ENCODE results near the gene EIF3L.

The EIF3L gene

DNA sequence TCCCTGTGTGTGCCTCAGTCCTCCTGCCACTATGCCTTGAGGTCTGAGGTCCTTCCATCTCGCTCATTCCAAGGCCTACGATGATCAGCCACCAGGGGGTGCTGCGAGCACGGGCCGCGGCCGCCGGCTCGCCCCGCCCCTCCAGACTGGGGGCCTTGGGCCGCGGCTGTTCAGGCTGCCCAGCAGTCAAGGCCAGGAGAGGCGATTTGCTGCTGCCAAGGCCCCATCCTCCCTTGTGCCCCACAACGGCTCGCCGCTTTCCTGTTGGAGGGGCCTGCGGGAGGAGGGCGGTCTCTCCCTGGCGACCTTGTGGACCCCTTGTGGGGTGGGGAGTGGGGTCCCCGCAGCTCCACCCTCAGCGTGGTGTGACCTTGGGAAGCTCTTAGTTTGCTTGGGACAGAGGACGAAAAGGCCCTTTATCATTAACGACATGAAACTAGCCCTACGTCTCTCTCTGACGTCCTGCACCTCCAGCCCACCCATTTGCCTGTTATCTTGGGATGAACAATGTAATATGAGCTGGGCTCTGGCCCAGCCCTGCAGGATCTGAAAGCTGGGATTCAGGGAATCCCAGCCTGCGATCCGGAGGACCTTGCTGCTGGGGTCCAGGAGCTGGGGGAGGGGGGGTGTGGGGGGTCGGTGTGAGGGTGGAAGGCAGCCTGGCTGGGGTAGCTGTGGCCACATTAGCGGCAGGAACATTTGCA, 31.4 kb upstream of the EIF3L start:
- peak; percentile 50 for DNase-seq (ENCODE audit: low spot score)

DNA sequence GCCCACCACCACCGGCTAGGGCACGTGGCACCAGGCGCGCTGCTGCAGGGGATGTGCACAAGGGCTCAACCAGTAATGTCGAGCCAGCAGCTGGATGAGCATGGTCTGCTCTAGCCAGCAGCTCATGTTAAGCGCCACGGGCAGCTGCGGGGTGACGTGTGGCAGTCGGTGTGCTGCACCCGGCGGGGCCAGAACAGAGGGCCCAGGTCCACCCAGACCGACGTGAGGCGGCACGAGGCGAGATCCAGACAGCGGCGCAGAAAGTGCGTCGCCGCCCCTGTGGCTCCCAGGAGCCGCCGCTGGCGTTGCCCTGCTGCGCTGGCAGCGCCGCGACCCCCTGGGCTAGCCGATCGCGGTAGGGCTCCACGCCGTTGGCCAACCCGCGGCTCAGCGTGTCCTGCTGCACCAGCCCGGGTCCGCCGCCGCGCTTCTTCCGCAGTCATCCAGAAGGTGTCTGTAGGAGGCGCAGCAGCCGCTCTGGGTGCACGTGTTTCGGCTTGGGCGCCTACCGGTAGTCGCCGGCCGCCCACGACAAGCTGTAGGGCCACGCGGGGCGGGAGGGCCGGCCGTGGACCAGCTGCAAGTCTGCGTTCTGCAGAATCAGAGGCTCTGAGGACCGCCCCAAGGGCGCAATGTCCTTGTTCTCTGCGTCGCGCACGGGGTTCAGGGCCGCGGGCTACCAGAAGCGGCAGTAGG, 30.7 kb upstream of the EIF3L start:
- DNase-seq (ENCODE audit: low spot score): no peak

DNA sequence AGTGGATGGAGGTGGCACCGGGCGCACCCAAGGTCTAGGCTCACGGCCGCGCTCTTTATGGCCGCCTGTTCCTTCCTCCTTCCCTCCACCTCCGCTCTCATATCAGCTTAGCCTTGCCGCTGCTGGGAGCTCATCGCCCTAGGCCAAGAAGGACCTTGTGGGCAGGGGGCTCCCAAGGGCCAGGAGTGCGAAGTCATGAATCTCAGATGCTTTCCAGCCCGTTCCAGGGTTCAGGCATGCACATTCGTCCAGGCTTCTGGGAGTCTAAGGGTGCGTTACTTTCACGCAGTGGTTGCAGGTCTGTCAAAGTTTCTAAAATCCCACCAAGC, 30.1 kb upstream of the EIF3L start:
- DNase-seq (ENCODE audit: low spot score): no peak

DNA sequence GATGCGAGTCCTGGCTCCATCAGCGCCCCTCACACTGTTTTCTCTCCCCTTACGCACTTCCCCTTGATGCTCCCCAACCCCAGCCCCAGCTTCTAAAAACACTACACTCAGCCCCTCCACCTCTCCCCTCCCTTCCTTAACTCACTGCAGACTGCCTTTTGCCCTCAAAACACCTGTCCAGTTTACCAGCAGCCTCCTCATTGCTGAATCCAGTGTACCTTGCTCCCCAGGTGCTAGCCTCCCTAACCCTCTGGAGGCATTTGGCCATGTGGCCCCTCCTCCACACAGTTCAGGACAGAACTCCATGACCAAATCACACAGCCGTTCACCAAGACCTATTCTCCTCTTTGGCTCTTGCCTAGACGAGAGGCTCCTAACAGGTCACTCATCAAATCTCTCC, 28.9 kb upstream of the EIF3L start:
- no peak for DNase-seq (ENCODE audit: low spot score)

DNA sequence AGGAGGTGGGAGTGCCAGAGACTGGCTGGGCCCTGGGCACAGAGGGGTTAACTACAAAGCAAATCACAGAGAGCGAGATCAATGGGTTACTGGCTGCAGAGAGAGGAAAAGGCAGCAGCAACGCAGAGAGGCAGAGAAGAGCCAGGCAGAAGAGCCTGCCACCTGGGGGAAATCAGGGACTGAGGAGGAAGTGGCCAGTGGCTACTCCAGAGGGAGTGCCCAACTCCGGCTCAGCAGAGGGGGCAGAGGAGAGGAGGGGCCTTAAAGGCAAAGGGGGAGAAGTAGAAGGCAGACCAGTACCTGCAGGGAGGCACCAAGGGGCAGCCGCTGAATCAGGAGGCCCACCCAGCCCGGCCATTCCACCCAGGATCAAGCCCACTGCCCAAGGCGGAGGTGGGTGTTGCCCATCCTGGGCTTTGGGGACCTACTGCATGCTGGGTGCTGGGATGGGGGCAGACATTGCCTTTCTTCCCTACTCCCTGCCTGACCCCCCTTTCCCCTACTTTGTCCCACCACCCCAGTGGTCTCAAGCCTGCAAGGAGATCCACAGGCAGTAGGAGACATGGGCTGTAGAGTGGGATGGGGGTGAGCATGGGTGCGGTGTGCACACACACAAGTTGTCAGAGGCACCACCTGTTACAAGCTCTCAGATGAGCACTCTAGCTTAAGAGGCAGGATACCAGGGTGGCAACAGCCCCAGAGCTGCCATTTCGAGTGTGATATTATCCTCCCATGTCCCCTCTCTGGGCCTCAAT, 27.0 kb upstream of the EIF3L start:
- DNase-seq (ENCODE audit: low spot score): no peak

DNA sequence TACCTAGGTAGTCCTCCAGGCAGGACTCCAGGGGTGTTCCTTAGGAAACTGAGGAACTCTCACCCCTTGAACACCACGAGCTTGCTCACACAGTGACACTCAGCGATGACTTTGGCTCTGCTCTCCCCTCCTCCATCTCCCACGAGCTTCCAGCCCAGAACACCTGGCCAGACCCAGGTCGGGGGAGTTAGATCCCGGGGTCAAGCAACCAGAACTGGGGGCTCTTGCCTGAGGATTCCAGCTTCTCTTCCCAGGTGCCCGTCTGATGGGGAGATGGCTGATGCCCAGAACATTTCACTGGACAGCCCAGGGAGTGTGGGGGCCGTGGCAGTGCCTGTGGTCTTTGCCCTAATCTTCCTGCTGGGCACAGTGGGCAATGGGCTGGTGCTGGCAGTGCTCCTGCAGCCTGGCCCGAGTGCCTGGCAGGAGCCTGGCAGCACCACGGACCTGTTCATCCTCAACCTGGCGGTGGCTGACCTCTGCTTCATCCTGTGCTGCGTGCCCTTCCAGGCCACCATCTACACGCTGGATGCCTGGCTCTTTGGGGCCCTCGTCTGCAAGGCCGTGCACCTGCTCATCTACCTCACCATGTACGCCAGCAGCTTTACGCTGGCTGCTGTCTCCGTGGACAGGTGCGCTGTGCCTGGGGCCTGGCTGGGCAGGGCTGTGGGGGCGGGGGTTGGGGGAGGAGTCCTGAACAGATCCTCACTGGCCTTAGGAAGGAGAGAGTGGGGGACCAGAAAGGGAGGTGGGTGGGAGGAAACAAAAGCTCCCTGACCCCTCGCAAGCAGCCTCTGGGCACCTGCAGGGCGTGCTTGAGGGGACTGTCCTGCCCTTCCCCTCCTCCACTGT, 25.9 kb upstream of the EIF3L start, which contains the start of gene GALR3:
TSS of gene GALR3 (plus strand) at position 249 of the 852 bp plus-strand sequence. CDS start at position 274, 25 bp downstream.
- DNase-seq (ENCODE audit: low spot score): no peak

DNA sequence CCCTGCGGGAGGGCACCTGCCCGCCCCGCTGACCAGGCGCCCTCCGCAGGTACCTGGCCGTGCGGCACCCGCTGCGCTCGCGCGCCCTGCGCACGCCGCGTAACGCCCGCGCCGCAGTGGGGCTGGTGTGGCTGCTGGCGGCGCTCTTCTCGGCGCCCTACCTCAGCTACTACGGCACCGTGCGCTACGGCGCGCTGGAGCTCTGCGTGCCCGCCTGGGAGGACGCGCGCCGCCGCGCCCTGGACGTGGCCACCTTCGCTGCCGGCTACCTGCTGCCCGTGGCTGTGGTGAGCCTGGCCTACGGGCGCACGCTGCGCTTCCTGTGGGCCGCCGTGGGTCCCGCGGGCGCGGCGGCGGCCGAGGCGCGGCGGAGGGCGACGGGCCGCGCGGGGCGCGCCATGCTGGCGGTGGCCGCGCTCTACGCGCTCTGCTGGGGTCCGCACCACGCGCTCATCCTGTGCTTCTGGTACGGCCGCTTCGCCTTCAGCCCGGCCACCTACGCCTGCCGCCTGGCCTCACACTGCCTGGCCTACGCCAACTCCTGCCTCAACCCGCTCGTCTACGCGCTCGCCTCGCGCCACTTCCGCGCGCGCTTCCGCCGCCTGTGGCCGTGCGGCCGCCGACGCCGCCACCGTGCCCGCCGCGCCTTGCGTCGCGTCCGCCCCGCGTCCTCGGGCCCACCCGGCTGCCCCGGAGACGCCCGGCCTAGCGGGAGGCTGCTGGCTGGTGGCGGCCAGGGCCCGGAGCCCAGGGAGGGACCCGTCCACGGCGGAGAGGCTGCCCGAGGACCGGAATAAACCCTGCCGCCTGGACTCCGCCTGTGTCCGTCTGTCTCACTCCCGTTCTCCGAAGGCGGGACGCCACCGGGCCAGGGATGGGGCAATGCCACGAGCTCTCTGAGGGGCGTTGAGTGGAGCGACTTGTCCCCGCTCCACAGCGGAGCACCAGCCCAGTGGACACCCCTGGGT, 24.3 kb upstream of the EIF3L start:
- DNase-seq (ENCODE audit: low spot score): no peak

DNA sequence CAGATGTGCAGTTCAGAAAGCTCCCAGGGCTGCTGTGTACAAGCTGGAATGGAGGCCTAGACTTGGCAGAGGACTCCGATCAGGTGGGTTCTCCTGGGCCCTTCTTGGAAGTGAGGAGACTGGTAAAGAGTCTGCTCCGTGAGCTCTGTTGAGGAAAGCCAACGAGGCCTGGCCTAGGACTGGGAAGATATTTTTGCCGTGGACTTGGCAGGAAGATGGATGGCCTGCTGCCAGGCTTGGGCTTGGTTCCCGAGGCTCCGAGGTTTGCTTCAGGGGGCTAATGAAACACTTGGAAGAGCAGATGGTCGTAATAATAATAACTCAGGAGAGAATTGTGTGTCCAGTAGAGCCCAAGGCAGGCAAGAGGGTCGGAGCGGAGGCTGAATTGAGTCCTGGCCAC, 22.2 kb upstream of the EIF3L start:
- DNase-seq (ENCODE audit: low spot score): no peak

DNA sequence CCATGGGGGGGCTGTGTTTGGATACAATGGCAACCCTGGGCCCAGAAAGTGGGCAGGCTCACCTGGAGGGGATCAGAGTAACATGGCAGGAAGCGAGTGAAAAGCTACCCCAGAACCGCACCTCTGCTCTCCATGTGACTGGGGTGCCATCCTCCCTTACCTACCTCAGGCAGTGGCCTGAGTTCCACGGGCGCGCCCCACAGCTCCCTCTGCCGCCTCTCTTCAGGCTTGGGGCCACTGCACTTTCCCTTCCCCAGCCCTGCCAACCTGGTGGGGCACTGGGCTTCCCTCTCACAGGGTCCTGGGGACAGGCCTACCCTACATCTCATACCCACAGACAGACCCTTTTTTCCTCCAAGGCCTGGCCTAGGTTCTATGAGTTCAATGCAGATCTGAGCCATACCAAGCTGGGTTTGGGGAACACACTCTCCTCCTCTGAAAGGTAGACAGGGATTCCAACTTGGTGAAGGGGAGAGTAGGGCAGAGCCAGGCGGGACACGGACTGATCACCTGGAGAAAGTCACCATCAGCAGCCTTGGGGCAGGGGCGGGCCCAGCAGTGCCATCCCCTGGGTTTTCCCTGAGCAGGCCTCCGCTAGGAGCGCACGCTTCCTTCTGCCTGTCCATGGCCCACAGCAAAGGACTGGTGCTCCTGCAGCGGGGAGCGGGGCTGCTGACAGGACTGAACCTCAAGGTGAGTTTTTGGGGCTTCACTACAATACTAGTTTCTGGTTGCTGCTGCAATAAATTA, 19.0 kb upstream of the EIF3L start:
- no peak for DNase-seq (ENCODE audit: low spot score)

DNA sequence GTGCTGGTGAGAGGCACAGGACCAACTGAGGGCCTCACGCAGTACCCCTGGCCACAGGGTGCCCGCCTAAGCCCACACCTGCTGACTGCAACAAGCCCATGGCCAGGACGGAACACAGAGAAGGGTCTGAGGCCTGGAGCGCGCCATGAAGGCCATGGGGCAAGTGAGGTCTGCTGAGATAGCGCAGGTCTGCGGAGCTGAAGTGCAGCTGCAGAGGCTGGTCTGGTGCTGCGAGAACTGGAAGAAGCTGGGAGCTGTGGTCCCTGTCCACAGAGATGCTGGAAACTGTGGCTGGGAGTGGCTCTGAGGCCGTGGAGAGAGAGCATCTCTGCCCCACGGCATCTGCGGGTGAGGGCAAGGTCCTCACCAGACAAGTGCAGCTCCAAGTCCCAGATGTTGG, 17.7 kb upstream of the EIF3L start:
- no peak for DNase-seq (ENCODE audit: low spot score)

DNA sequence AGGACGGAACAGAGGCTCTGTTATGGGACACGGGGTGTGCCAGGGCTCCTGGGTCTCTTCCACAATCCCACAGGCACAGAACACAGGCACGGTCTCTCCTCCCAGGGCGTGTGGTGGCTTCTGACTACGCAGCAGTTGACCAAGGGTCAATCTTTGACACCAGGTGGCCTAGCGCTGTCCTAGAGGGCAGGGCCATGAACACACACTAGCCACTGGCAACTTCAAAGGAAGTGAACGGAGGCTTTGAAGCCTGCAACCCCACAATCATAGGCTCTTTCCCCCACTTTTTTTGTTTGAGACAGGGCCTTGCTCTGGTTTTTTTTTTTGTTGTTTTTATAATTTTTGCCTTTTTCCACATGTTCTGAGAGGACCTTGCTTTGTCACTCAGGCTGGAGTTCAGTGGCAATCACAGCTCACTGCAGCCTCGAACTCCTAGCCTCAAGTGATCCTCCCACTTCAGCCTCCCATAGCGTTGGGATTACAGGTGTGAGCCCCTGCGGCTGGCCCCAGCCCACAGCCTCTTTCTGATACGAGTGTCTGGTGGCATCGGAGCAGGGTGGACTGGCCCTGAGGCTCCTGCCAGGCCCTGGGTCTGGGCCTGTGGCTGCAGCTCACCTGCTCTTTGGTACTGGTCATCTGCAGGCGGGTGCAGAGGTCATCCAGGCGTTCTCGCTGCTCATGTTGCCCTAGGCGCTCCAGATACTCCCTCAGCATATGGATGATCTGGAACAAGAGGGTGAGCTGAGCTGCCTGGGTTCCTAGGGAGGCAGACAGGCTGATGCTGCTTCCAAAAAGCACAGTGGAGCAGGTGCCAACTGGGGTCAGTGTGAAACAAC, 17.0 kb upstream of the EIF3L start:
- no peak for DNase-seq (ENCODE audit: low spot score)

DNA sequence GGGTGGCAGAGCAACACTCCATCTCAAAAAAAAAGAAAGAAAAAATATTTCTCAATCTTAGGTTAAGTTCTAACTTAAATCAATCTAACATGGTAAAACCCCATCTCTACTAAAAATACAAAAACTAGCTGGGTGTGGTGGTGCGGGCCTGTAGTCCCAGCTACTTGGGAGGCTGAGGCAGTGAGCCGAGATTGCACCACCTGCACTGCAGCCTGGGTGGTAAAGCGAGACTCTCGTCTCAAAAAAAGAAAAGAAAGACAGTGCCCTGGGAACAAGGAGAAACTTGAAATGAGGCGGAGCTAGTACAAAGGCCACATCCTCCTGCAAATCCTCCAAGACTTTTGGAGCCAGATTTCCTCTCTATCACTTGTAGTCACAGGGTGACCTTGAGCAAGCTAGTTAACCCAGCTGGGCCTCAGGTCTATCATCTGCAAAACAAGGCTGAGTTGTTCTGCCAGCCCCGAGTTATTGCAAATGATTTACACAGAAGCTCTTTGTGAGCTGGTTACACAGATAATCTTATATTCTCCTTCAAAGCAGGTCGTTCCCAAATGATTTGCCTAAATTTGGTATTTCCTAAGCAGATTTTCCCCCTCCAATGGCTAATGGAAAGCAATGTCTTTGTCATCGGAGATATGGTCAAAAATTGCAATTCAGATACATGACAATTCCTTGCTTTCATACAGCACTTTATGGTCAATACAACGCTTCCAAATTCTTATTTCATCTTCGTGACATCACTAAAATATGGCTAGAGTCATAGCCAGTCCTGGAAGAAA, 7.0 kb upstream of the EIF3L start:
- DNase-seq (ENCODE audit: low spot score): no peak

DNA sequence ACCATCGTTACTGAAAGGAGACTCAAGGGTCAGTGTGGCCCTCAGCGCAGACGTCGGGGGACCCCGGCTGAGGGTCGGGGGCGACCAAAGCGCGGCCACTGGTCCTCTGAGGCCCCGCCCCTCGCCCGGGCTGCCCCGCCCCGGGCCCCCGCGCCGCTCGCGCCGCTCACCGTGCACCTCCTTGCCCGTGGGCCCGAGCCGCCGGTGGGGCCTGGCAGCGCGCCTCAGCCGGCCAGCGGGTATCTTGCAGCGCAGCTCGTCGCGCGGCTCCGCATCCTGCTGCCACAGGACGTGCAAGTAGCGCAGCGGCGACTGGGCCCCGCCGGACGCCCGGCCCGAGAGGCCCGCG, 5.5 kb upstream of the EIF3L start:
- DNase-seq (ENCODE audit: low spot score): no peak

DNA sequence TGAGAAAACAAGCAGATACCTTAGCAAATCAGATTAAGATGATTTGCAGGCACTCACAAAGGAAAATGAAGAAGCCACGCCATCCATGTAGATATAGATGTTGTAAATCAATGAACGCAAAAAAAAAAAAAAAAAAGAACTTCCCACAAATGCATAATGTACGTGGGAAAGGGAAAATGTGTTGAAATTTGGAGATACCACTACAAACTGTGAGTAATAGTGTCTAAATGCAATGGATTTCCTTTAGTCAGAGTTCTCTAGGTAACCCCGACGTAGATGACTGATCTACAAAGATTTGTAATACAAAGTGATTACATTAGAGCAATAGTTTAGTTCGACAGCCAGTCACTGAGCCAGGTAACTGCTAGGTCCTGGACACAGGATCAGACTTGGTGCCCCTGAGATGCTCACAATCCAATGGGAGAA, 4.3 kb upstream of the EIF3L start:
- no peak for DNase-seq (ENCODE audit: low spot score)

DNA sequence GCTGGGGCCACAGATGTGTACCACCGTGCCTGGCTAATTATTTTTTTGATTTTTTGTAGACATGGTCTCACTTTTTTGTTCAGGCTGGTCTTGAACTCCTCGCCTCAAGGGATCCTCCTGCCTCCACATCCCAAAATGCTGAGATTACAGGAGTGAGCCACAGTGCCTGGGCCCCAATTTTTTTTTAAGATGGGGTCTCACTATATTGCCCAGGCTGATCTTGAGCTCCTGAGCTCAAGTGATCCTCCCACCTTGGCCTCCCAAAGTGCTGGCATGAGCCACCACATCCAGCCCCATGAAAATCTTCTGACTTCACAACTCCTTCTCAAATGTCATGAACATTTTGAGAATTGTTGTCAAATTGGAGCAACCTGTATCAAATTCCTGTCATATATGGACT, 2.8 kb upstream of the EIF3L start:
- DNase-seq (ENCODE audit: low spot score): no peak

DNA sequence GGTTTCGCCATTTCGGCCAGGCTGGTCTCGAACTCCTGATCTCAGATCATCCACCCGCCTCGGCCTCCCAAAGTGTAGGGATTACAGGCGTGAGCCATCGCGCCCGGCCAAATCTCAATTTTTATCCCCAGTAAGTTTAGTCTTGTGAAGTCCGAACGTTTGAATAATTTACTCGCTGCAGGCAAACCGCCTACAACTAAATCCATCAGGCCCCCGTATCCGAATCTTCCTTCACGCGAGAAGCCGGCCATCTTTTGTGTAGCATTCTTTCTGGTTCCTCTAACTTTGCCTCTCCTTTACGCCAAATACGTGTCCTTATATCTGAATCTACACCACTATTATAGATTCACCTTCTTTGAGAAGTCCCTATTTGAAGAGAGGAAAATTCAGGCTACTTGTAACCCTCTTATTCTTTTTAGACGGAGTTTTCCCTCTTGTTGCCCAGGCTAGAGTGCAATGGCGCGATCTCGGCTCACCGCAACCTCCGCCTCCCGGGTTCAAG, 581 bp upstream of the EIF3L start:
- peak; percentile 31 for DNase-seq (ENCODE audit: low spot score)

DNA sequence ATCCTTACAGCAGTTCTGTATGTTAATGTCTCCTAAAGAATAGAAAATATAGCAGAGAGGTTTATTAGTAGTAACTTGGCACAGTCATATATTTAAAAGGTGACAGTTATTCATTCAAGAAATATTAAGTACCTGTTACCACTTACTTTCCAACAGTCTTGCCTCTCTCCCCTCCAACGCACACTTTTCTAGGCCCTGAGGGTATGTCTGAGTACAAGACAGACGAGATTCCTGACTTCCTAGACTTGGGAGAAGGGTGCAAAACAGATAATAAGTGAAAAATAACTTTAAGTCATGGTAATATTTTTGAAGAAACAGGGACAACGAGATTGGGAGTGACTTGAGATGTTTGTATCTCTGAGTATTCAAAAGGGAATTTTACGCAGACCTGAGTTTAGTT, 1.6 kb downstream of the EIF3L start:
- DNase-seq (ENCODE audit: low spot score): no peak

DNA sequence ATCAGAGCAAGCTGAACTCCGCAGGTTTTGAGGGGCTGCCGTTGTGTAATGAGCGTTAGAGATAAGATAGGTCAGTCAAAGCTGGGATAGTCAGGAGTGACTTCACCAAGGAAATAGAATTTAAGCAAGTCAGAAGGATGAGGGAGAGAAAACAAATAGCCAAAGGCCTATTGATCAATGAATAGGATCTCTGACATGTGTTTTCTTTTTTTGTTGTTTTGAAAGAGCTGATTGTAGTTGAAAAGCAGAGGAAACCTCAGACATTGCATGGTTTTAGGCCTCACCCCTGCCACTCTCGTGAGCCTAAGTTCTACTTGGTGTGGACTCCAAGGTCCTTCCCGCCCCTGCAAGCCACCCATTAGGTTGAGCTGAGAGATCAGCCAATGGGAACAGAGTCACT, 3.2 kb downstream of the EIF3L start:
- DNase-seq (ENCODE audit: low spot score): no peak

DNA sequence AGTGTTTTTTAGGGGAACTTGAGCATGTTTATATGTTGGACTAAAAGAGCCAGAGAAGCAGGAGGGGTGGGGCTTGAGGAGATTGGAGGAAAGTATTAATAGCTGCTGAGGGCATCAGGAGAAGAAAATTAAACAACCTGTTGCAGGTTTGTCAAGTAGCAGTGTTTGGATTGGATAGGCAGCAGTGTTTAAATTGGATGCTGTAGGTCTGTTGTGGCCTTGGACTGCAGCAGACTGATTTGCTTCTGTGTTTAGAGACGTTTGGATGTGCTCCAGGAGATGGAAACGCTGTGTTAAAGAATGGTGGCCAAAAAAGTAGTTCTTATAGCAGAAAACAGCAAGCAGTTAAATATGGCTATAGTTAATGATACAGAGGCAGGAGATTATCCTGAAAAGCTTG, 5.7 kb downstream of the EIF3L start:
- no peak for DNase-seq (ENCODE audit: low spot score)

Data from LoVo (cell line).